GM12801 (cell line): ENCODE results near the gene CPLX1.

Experiments used
- TF ChIP-seq, protein P1 (sequence below): IDR thresholded peaks from one replicate; pipeline ENCODE4 v1.5.1; 2011; ENCODE audit warnings: control low read depth; ENCODE audit not compliant: insufficient read length; ENCODE audit errors: extremely low read depth

Gene CPLX1

DNA sequence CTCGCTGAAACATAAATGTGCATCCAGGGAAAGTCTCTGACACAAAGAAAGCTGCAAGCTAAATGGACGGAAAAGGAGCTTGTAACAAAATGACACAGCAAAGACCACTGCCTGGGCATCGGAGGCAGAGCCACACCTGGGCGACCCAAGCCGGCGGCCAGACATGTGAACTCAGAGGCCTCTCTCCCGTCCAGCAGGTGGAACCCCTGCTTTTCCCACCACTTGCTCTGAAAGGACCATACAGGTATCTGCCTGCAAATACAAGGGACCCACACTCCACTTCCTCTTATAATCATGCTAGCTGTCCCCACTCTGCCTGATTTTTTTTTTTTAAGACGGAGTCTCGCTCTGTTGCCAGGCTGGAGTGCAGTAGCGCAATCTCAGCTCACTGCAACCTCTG is 12.0 kb downstream of the CPLX1 start:
- TF ChIP-seq, protein P1, sequence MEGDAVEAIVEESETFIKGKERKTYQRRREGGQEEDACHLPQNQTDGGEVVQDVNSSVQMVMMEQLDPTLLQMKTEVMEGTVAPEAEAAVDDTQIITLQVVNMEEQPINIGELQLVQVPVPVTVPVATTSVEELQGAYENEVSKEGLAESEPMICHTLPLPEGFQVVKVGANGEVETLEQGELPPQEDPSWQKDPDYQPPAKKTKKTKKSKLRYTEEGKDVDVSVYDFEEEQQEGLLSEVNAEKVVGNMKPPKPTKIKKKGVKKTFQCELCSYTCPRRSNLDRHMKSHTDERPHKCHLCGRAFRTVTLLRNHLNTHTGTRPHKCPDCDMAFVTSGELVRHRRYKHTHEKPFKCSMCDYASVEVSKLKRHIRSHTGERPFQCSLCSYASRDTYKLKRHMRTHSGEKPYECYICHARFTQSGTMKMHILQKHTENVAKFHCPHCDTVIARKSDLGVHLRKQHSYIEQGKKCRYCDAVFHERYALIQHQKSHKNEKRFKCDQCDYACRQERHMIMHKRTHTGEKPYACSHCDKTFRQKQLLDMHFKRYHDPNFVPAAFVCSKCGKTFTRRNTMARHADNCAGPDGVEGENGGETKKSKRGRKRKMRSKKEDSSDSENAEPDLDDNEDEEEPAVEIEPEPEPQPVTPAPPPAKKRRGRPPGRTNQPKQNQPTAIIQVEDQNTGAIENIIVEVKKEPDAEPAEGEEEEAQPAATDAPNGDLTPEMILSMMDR: no peak

DNA sequence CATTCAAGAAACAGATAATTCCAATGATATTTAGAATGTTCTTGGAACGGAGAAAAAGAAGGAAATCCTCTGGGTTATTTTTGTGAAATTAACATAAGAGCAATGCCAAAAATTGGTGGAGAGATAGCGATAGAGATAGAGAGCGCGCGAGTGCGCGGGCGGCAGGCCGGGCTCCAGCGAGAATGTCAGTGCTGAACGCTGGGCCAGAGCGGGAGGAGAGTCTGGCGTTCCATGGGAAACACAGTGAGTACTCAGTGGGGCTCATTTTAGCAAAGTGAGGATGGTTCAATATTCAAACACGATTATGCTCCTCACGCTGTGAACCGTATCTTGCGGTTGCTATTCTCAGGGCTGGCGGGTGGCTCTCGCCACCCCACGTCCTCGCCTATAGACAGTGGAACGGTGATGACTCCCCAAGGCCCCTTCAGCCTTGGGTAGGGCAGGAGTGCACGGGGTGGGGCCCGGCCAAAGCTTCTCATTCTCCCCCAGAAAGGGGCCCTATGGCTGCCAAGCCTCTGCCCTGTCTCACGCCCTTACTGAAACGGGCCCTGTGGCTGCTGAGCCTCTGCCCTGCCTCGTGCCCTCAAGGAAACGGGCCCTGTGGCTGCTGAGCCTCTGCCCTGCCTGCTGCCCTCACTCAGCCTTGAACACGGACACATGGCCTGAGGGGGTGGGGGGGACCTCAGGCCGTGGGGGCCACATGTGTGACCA is 16.9 kb downstream of the CPLX1 start:
- TF ChIP-seq, protein P1: no peak

DNA sequence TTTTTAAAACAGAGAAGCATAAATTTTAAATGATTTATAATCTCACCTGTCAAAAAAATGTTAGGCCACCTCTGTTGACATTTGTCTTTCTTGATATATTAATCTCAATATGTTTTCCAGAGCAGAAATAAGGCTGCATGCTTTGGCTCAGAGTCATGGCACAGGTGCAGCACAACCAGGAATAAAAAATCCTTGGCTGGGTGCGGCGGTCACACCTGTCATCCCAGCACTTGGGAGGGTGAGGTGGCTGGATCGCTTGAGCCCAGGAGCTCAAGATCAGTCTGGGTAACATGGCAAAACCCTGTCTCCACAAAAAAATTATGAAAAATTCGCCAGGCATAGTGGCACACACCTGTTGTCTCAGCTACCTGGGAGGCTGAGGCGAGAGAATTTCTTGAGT is 18.1 kb downstream of the CPLX1 start:
- TF ChIP-seq, protein P1: no peak

DNA sequence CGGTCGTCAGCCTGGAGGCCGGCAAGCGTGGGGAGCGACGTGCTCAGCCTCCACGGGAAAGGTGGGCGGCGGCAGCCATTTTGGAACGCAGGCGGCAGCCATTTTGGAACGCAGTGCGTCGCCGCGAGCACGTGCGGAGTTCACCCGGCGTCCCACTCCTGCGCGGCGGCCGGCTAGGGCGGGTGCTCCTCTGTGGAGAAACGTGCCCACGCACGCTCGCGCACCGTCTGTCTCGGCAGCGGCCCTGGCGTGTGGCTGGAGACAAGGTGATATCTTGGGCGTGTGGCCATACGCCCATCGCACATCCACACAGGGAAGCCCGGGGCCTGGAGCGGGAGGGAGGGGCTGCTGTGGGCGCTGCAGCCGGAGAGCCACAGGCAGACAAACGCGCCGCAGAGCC is 21.1 kb downstream of the CPLX1 start:
- TF ChIP-seq, protein P1: no peak

DNA sequence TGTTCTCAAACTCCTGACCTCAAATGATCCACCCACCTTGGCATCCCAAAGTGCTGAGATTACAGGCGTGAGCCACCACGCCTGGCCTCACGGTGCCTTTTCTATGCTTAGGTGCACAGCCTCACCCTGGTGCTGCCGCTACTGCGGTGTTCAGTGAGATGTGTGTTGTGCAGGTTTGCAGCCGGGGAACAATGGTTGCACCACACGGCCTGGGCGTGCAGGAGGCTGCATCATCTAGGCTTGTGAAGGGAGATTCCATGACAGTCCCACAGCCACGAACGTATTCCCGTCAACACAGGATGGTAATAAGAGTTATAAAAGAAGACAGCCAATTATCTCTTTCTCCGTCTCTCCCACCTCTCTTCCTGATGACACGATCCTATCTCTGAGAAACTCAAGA is 22.0 kb downstream of the CPLX1 start:
- TF ChIP-seq, protein P1: no peak

DNA sequence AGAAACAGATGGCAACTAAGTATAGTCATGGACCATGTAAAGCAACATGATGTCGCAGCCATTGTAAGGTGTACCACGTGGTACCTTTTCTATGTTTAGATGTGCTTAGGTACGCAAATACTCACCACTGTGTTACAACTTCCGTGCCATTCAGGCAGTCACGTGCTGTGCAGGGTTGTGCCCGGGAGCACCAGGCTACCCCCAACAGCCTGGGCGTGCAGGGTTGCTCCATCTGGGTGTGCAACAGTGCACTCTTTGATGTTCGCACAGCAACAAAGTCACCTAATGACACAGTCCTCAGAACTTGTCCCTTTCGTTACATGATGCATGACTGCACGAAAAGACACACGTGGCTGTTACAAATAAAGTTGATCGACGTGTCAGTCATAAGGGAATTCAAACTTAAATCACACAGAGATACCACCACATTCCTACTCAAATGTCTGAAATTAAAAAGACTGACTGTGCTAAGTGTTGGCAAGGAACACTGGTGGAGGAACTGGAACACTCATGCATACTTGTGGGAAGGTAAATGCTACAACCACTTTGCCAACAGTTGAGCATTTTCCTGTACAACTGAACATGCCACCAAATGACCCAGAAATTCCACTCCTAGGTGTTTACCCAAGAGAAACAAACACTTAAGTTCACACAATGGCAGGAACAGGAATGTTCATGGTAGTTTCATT is 24.3 kb downstream of the CPLX1 start:
- TF ChIP-seq, protein P1: no peak

DNA sequence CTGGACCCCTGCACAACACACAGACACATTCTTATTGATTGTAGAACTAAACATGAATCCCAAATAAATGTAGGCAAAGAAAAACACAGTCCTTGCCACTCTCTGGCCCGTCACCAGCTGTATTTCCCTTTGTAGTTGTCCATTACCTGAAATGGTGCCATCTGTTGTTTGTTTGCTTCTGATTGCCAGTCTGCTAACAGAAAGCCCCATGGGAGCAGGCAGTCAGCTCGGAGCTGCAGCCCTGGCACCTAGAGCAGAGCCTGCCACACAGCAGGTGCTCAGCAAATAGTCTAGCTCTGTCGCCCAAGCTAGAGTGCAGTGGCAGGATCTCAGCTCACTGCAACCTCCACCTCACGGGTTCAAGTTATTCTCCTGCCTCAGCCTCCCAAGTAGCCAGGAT is 28.9 kb downstream of the CPLX1 start:
- TF ChIP-seq, protein P1: no peak
